WTC11 (cell line): Measurements from ENCODE around the gene RABEPK. TPM values are rescaled to one million over a fixed set of nuclear protein-coding genes. Genes with fewer than 3 reads are reported as not detected.

Source experiments
- ATAC-seq: fragments of 200-7000 bp; cut with Tn5 transposase; 2 replicates; pipeline ENCODE4 v1.10.0; 2021; ENCODE audit warnings: mild to moderate bottlenecking, moderate library complexity
- CTCF ChIA-PET: fragments of 300-600 bp; sonication (Branson Sonifier 250); formaldehyde crosslinking; loops from one replicate; lab custom pipeline; 2021; ENCODE audit warnings: antibody characterized with exemption; lab: Charles Lee
- POLR2A ChIA-PET: fragments of 350-600 bp; sonication (Branson Sonifier 250); formaldehyde crosslinking; loops from one replicate; lab custom pipeline; 2021; ENCODE audit warnings: antibody characterized with exemption; lab: Charles Lee
- DNase-seq: peaks from one replicate; pipeline ENCODE4 v3.0.0; 2021; ENCODE audit warnings: low spot score
- H3K27ac Mint-ChIP-seq: 2 replicates; pipeline ENCODE4 v1.8.0; 2021; ENCODE audit warnings: mixed read lengths
- H3K27me3 Mint-ChIP-seq: 2 replicates; pipeline ENCODE4 v1.8.0; 2021; ENCODE audit warnings: low read depth, mild to moderate bottlenecking, moderate library complexity, mixed read lengths
- H3K36me3 Mint-ChIP-seq: 2 replicates; pipeline ENCODE4 v1.8.0; 2021; ENCODE audit warnings: mixed read lengths
- H3K4me1 Mint-ChIP-seq: 2 replicates; pipeline ENCODE4 v1.8.0; 2022; ENCODE audit warnings: mixed read lengths
- H3K4me3 Mint-ChIP-seq: 2 replicates; pipeline ENCODE4 v1.8.0; 2021; ENCODE audit warnings: mild to moderate bottlenecking, moderate library complexity, mixed read lengths
- H3K9me3 Mint-ChIP-seq: 2 replicates; pipeline ENCODE4 v1.8.0; 2021; ENCODE audit warnings: mixed read lengths
- ATF6 ChIP-seq: sonication (generic); formaldehyde crosslinking; IDR thresholded peaks from 2 replicates; pipeline ENCODE4 v1.8.1; 2023; ENCODE audit warnings: mild to moderate bottlenecking, missing genetic modification reagents
- CBFB ChIP-seq: sonication (generic); formaldehyde crosslinking; IDR thresholded peaks from 2 replicates; pipeline ENCODE4 v1.8.1; 2022; ENCODE audit warnings: mild to moderate bottlenecking, low read depth, missing genetic modification reagents
- ESRRA ChIP-seq: sonication (generic); formaldehyde crosslinking; IDR thresholded peaks from 2 replicates; pipeline ENCODE4 v1.8.1; 2022; ENCODE audit warnings: mild to moderate bottlenecking, missing genetic modification reagents, borderline replicate concordance
- NR3C1 ChIP-seq: sonication (generic); formaldehyde crosslinking; conservative IDR thresholded peaks from 2 replicates; pipeline ENCODE4 v1.8.1; 2023; ENCODE audit warnings: low read depth, mild to moderate bottlenecking, missing genetic modification reagents
- TCF7 ChIP-seq: sonication (generic); formaldehyde crosslinking; IDR thresholded peaks from 2 replicates; pipeline ENCODE4 v1.8.0; 2022; ENCODE audit warnings: mild to moderate bottlenecking, low read depth, missing genetic modification reagents, moderate library complexity
- ZBTB21 ChIP-seq: sonication (generic); formaldehyde crosslinking; IDR thresholded peaks from 2 replicates; pipeline ENCODE4 v1.8.1; 2023; ENCODE audit warnings: mild to moderate bottlenecking, missing genetic modification reagents, borderline replicate concordance
- ZNF263 ChIP-seq: sonication (generic); formaldehyde crosslinking; IDR thresholded peaks from 2 replicates; pipeline ENCODE4 v1.8.1; 2022; ENCODE audit warnings: low read depth, mild to moderate bottlenecking, moderate library complexity, missing genetic modification reagents
- total RNA-seq: library from RNA; stranded (reverse); gene quantifications from 3 replicates; pipeline ENCODE4 v1.2.3, GENCODE V29; 2021
- TF ChIP-seq, protein P1 (sequence below): sonication (generic); formaldehyde crosslinking; IDR thresholded peaks from 2 replicates; pipeline ENCODE4 v1.8.1; 2022; ENCODE audit warnings: mild to moderate bottlenecking, missing genetic modification reagents, moderate library complexity, borderline replicate concordance
- TF ChIP-seq, protein P2 (sequence below): sonication (generic); formaldehyde crosslinking; IDR thresholded peaks from 2 replicates; pipeline ENCODE4 v1.8.0; 2022; ENCODE audit warnings: mild to moderate bottlenecking, missing genetic modification reagents
- TF ChIP-seq, protein P3 (sequence below): sonication (generic); formaldehyde crosslinking; conservative IDR thresholded peaks from 2 replicates; pipeline ENCODE4 v1.8.1; 2023; ENCODE audit warnings: mild to moderate bottlenecking, low read depth, missing genetic modification reagents, moderate library complexity
- TF ChIP-seq, protein P4 (sequence below): sonication (generic); formaldehyde crosslinking; IDR thresholded peaks from 2 replicates; pipeline ENCODE4 v1.8.0; 2022; ENCODE audit warnings: mild to moderate bottlenecking, missing genetic modification reagents
- TF ChIP-seq, protein P5 (sequence below): sonication (generic); formaldehyde crosslinking; IDR thresholded peaks from 2 replicates; pipeline ENCODE4 v1.8.0; 2023; ENCODE audit warnings: missing genetic modification reagents, mild to moderate bottlenecking, borderline replicate concordance

The RABEPK gene
- total RNA-seq, 1 experiment from 2014 or later = 25.5 TPM

DNA sequence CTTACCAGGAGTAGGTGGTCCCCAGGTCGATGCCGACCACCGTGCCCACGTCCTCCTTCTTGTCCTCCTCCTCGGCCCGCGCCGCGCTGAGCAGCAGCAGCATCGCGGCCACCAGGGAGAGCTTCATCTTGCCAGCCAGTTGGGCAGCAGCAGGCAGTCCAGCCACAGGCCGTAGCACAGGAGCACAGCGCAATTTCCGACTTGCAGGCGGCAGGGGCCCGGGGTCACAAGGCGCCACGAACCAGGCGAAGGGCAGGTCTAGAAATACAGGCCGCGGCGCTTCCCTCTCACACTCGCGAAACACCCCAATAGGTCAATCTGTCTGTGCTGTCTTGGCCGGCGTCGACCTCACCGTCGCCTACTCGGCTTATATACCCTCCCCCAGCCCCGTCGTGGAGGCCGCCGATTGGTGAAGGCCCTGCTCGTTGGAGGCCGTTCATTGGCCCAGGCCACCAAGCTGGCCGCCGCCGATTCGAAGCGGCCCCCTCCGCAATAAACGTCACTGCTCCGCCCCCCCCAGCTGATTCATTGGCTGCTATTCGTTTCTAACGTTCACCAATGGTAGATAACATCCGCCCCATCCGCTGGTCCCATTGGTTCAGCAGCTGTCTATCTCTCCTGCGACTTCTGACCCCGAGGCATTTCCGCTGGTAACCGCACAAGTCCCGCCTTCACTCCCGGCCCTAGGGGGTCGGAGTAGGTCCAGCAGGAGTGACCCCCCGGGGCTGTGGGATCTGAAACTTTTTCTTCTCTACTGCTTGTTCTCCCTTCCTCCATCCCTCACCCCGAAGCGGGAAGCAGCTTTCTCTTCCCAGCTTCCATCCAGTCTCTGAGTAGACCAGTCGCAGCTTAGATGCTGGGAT lies 40.9 kb downstream of the RABEPK start, which contains the start of gene HSPA5 (continued):
- TF ChIP-seq, protein P1, sequence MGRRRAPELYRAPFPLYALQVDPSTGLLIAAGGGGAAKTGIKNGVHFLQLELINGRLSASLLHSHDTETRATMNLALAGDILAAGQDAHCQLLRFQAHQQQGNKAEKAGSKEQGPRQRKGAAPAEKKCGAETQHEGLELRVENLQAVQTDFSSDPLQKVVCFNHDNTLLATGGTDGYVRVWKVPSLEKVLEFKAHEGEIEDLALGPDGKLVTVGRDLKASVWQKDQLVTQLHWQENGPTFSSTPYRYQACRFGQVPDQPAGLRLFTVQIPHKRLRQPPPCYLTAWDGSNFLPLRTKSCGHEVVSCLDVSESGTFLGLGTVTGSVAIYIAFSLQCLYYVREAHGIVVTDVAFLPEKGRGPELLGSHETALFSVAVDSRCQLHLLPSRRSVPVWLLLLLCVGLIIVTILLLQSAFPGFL = no peak
- TF ChIP-seq, protein P2, sequence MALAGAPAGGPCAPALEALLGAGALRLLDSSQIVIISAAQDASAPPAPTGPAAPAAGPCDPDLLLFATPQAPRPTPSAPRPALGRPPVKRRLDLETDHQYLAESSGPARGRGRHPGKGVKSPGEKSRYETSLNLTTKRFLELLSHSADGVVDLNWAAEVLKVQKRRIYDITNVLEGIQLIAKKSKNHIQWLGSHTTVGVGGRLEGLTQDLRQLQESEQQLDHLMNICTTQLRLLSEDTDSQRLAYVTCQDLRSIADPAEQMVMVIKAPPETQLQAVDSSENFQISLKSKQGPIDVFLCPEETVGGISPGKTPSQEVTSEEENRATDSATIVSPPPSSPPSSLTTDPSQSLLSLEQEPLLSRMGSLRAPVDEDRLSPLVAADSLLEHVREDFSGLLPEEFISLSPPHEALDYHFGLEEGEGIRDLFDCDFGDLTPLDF (CRISPR knock-in tag) = no peak
- 0 out of 2 replicates have a peak, but pooled peaks have one; percentile 15 for TF ChIP-seq TCF7 (CRISPR knock-in tag)
- TF ChIP-seq, protein P3, sequence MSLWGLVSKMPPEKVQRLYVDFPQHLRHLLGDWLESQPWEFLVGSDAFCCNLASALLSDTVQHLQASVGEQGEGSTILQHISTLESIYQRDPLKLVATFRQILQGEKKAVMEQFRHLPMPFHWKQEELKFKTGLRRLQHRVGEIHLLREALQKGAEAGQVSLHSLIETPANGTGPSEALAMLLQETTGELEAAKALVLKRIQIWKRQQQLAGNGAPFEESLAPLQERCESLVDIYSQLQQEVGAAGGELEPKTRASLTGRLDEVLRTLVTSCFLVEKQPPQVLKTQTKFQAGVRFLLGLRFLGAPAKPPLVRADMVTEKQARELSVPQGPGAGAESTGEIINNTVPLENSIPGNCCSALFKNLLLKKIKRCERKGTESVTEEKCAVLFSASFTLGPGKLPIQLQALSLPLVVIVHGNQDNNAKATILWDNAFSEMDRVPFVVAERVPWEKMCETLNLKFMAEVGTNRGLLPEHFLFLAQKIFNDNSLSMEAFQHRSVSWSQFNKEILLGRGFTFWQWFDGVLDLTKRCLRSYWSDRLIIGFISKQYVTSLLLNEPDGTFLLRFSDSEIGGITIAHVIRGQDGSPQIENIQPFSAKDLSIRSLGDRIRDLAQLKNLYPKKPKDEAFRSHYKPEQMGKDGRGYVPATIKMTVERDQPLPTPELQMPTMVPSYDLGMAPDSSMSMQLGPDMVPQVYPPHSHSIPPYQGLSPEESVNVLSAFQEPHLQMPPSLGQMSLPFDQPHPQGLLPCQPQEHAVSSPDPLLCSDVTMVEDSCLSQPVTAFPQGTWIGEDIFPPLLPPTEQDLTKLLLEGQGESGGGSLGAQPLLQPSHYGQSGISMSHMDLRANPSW (CRISPR knock-in tag) = no peak

GRCh38 chr9:125241863-125242739 lies 41.8 kb downstream of the RABEPK start:
- H3K27me3 Mint-ChIP-seq = peaks cover 2% of the 10 kb centered on the region; the same call in 1 of the 2 replicates
- DNase-seq (no peak), ATAC-seq (peak; percentile 16)
- peak overlapping the region; percentile 98 for H3K4me3 Mint-ChIP-seq
- H3K9me3 Mint-ChIP-seq = no peaks in the 10 kb centered on the region
- CTCF ChIA-PET = interaction anchor here (0.7 to 1.9 kb wide), 8 partner anchors 14 to 468 kb away, joined by 3 to 14 read pairs (median 4); partner anchors contain the start of gene GAPVD1
- H3K27ac Mint-ChIP-seq = peak overlapping the region; percentile 99
- TF ChIP-seq ESRRA = no peak
- TF ChIP-seq ATF6 (CRISPR knock-in tag) = no peak
- TF ChIP-seq ZBTB21 = no peak
- TF ChIP-seq ZNF263 = no peak
- TF ChIP-seq, protein P4, sequence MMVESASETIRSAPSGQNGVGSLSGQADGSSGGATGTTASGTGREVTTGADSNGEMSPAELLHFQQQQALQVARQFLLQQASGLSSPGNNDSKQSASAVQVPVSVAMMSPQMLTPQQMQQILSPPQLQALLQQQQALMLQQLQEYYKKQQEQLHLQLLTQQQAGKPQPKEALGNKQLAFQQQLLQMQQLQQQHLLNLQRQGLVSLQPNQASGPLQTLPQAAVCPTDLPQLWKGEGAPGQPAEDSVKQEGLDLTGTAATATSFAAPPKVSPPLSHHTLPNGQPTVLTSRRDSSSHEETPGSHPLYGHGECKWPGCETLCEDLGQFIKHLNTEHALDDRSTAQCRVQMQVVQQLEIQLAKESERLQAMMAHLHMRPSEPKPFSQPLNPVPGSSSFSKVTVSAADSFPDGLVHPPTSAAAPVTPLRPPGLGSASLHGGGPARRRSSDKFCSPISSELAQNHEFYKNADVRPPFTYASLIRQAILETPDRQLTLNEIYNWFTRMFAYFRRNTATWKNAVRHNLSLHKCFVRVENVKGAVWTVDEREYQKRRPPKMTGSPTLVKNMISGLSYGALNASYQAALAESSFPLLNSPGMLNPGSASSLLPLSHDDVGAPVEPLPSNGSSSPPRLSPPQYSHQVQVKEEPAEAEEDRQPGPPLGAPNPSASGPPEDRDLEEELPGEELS (CRISPR knock-in tag) = peak; percentile 64; the same call in 1 of the 2 replicates
- TF ChIP-seq, protein P5, sequence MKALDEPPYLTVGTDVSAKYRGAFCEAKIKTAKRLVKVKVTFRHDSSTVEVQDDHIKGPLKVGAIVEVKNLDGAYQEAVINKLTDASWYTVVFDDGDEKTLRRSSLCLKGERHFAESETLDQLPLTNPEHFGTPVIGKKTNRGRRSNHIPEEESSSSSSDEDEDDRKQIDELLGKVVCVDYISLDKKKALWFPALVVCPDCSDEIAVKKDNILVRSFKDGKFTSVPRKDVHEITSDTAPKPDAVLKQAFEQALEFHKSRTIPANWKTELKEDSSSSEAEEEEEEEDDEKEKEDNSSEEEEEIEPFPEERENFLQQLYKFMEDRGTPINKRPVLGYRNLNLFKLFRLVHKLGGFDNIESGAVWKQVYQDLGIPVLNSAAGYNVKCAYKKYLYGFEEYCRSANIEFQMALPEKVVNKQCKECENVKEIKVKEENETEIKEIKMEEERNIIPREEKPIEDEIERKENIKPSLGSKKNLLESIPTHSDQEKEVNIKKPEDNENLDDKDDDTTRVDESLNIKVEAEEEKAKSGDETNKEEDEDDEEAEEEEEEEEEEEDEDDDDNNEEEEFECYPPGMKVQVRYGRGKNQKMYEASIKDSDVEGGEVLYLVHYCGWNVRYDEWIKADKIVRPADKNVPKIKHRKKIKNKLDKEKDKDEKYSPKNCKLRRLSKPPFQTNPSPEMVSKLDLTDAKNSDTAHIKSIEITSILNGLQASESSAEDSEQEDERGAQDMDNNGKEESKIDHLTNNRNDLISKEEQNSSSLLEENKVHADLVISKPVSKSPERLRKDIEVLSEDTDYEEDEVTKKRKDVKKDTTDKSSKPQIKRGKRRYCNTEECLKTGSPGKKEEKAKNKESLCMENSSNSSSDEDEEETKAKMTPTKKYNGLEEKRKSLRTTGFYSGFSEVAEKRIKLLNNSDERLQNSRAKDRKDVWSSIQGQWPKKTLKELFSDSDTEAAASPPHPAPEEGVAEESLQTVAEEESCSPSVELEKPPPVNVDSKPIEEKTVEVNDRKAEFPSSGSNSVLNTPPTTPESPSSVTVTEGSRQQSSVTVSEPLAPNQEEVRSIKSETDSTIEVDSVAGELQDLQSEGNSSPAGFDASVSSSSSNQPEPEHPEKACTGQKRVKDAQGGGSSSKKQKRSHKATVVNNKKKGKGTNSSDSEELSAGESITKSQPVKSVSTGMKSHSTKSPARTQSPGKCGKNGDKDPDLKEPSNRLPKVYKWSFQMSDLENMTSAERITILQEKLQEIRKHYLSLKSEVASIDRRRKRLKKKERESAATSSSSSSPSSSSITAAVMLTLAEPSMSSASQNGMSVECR (CRISPR knock-in tag) = peak; percentile 41; the same call in 1 of the 2 replicates
- TF ChIP-seq CBFB = no peak
- TF ChIP-seq NR3C1 = no peak
- TF ChIP-seq, all 79 proteins: peak for 2
- H3K4me1 Mint-ChIP-seq = peaks cover 24% of the 10 kb centered on the region
- POLR2A ChIA-PET = interaction anchor here (0.6 to 2.0 kb wide), 21 partner anchors 10 to 471 kb away, joined by 3 to 16 read pairs (median 4); partner anchors contain the start of genes ARPC5L, GAPVD1, NR6A1 and RABEPK
- H3K36me3 Mint-ChIP-seq = peaks cover 40% of the 10 kb centered on the region
